Spleen (tissue), 7 donors: Measurements from ENCODE around the gene SLC25A6.

Experiments
- POLR2A ChIP-seq, 3 donors: fragments of 450-650 bp; IDR thresholded peaks; one replicate each; pipeline ENCODE4 v1.5.1; 2017; ENCODE audit warnings: antibody characterized with exemption in 3 of 3, mild to moderate bottlenecking in 1 of 3
- POLR2AphosphoS5 ChIP-seq, 3 donors: sonication (generic); formaldehyde crosslinking; IDR thresholded peaks; one replicate each; pipeline ENCODE4 v1.5.1; 2017; ENCODE audit warnings: antibody characterized with exemption in 3 of 3
- TF ChIP-seq, protein P1 (sequence below), 11 experiments: fragments of 200-600 bp in 7 of 11; fragments of 450-650 bp in 4 of 11; sonication (generic) in 4 of 11; IDR thresholded peaks in 8 of 11; conservative IDR thresholded peaks in 3 of 11; 1 replicate in 7 of 11; 2 replicates in 4 of 11; pipeline versions ENCODE4 v1.4.0 to v1.8.0; 2016 to 2021; ENCODE audit warnings: antibody characterized with exemption in 11 of 11, inconsistent platforms in 4 of 11, mild to moderate bottlenecking in 1 of 11
- donor health status: DM: no; HTN: no; CAD: no; lungs with moderate emphysema.
- donor health status: DM: no; HTN: no; CAD: no.
- donor health status: DM: no; HTN: no; CAD: no.

- TF ChIP-seq, protein P1, sequence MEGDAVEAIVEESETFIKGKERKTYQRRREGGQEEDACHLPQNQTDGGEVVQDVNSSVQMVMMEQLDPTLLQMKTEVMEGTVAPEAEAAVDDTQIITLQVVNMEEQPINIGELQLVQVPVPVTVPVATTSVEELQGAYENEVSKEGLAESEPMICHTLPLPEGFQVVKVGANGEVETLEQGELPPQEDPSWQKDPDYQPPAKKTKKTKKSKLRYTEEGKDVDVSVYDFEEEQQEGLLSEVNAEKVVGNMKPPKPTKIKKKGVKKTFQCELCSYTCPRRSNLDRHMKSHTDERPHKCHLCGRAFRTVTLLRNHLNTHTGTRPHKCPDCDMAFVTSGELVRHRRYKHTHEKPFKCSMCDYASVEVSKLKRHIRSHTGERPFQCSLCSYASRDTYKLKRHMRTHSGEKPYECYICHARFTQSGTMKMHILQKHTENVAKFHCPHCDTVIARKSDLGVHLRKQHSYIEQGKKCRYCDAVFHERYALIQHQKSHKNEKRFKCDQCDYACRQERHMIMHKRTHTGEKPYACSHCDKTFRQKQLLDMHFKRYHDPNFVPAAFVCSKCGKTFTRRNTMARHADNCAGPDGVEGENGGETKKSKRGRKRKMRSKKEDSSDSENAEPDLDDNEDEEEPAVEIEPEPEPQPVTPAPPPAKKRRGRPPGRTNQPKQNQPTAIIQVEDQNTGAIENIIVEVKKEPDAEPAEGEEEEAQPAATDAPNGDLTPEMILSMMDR (IDR thresholded peaks at IDR 0.05 in 8 of 11, conservative IDR thresholded peaks at IDR 0.05 in 3 of 11): no peak
- TF ChIP-seq POLR2A (IDR thresholded peaks at IDR 0.05) (no peak), POLR2AphosphoS5 (IDR thresholded peaks at IDR 0.05) (no peak)
These were observed 43.5 kb upstream of the SLC25A6 start for GRCh38 chrX:1435241-1435895.
